BJ (cell line): ENCODE measurements around the gene ALPK1. TPM values are rescaled to one million over a fixed set of nuclear protein-coding genes. Genes with fewer than 3 reads are reported as not detected.

Experiments used
- CTCF ChIA-PET: fragments of 350-600 bp; formaldehyde crosslinking; extraction: SDS; loops from one replicate; lab custom pipeline; 2021; ENCODE audit warnings: antibody characterized with exemption, inconsistent platforms; lab: Yijun Ruan, JAX
- POLR2A ChIA-PET: fragments of 300-600 bp; sonication (Branson Sonifier 250); formaldehyde crosslinking; extraction: SDS; loops from one replicate; lab custom pipeline; 2021; ENCODE audit warnings: antibody characterized with exemption; lab: Charles Lee
- DNase-seq: peaks from one replicate; pipeline ENCODE4 v3.0.0-alpha.2; 2011; ENCODE audit warnings: low read depth
- H3K27me3 ChIP-seq: 2 replicates; pipeline ENCODE4 v1.6.0; 2011; ENCODE audit warnings: low read length; ENCODE audit not compliant: control insufficient read depth, insufficient read depth
- H3K36me3 ChIP-seq: 2 replicates; pipeline ENCODE4 v1.5.1; 2011; ENCODE audit warnings: low read length; ENCODE audit not compliant: control insufficient read depth, insufficient read depth
- H3K4me3 ChIP-seq: 2 replicates; pipeline ENCODE4 v1.5.1; 2011; ENCODE audit warnings: low read depth, mild to moderate bottlenecking, control low read depth, low read length
- polyA plus RNA-seq: library from polyadenylated mRNA; depleted of rRNA; stranded (reverse); fragments of >200 nt; gene quantifications from 2 replicates; pipeline ENCODE4 v1.2.3, GENCODE V29; 2011
- TF ChIP-seq, protein P1 (sequence below): IDR thresholded peaks from 2 replicates; pipeline ENCODE4 v1.5.1; 2011; ENCODE audit warnings: low read depth, mild to moderate bottlenecking, control low read depth, inconsistent platforms, low read length, moderate library complexity; ENCODE audit not compliant: insufficient read depth

ALPK1 gene
- polyA plus RNA-seq, 1 experiment = 7.6 TPM

DNA sequence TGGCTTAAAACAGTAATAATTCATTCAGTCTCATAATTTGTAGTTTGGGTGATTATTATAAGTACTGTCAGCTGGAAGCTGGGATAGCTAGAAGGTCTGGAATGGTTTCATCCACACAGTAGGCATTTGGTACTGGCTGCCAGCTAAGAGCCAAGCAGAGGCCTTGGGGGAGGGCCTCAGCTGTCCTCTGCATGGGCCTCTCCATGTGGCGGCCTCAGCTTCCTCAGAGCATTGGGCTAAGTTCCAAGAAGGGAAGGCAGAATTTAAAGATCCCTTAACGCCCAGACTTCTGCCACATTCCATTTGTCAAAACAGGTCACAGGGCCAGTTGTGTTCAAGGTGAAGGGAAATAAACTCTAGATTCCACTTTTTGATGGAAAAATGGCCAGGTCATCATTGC lies 125.5 kb downstream of the ALPK1 start:
- TF ChIP-seq, protein P1, sequence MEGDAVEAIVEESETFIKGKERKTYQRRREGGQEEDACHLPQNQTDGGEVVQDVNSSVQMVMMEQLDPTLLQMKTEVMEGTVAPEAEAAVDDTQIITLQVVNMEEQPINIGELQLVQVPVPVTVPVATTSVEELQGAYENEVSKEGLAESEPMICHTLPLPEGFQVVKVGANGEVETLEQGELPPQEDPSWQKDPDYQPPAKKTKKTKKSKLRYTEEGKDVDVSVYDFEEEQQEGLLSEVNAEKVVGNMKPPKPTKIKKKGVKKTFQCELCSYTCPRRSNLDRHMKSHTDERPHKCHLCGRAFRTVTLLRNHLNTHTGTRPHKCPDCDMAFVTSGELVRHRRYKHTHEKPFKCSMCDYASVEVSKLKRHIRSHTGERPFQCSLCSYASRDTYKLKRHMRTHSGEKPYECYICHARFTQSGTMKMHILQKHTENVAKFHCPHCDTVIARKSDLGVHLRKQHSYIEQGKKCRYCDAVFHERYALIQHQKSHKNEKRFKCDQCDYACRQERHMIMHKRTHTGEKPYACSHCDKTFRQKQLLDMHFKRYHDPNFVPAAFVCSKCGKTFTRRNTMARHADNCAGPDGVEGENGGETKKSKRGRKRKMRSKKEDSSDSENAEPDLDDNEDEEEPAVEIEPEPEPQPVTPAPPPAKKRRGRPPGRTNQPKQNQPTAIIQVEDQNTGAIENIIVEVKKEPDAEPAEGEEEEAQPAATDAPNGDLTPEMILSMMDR = no peak
- POLR2A ChIA-PET = no interaction called here
- CTCF ChIA-PET = no interaction called here
- Histone ChIP-seq H3K27me3 (no peaks in the 10 kb centered on the region), H3K4me3 (no peak overlapping the region), H3K36me3 (no peaks in the 10 kb centered on the region)
- no peak for DNase-seq

DNA sequence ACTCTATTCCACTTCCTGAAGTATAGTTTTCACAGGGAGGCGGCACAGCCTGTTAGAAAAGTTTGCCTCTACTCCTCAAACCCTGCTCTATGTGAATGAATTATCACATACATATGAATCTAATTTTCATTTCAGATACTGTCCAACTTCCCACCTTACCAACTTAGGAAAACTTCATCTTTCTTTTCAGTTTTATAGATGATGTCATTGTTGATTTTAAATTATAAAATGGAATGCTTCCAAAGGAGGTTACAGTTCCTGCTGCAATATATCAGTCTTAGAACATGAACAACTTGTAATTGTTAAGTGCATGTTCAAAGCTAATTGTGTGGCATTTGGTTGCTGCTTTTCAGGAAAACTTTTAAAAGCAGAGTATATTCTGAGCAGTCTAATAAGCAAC lies 126.4 kb downstream of the ALPK1 start:
- Histone ChIP-seq H3K4me3 (no peak overlapping the region), H3K27me3 (no peaks in the 10 kb centered on the region), H3K36me3 (no peaks in the 10 kb centered on the region)
- TF ChIP-seq, protein P1 = no peak
- ChIA-PET POLR2A (no interaction called here), CTCF (no interaction called here)
- no peak for DNase-seq

DNA sequence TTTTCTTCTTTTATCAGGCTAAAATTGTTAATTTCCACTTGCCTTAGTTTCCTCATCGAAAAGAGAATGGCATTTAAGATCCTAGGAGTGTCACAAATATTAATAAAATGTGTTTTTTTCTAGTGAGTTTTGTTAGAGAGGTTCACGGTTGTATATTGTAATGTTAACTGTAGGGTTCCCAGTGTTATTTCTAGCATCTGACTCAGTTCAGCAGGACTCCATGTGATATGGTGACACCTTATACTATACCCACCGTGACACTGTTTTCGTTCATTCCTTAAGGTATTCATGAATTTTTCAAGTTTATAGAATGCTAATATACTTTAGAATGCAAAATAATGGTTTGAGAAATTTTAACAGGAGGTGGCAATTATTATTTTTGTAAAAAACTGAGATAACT lies 128.7 kb downstream of the ALPK1 start:
- no peaks in the 10 kb centered on the region for H3K27me3 ChIP-seq
- ChIA-PET POLR2A (no interaction called here), CTCF (no interaction called here)
- TF ChIP-seq, protein P1 = no peak
- H3K36me3 ChIP-seq = no peaks in the 10 kb centered on the region
- no peak for DNase-seq
- no peak overlapping the region for H3K4me3 ChIP-seq

DNA sequence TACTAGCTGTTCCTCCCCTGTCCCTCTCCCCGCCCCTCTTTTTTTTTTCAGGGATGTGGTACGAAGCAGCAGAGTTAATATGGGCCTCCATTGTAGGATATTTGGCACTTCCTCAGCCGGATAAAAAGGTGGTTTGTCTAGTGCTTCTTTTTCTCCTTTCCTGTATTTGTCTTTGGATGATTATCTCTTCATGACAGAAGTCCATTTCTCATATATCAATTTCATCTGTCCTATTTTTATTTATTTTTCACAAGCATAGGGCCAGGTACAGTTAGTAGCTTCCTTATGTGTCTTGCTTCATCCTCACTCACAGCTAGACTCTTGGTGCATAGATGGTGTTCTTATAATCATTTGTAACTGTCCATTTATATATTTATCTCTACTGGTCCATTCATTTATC lies 129.2 kb downstream of the ALPK1 start:
- Histone ChIP-seq H3K27me3 (no peaks in the 10 kb centered on the region), H3K4me3 (no peak overlapping the region), H3K36me3 (no peaks in the 10 kb centered on the region)
- POLR2A ChIA-PET = no interaction called here
- TF ChIP-seq, protein P1 = no peak
- CTCF ChIA-PET = interaction anchor here (0.8 kb wide), 1 partner anchor 26 kb away, joined by 3 read pairs; no protein-coding TSS in a partner anchor
- no peak for DNase-seq

DNA sequence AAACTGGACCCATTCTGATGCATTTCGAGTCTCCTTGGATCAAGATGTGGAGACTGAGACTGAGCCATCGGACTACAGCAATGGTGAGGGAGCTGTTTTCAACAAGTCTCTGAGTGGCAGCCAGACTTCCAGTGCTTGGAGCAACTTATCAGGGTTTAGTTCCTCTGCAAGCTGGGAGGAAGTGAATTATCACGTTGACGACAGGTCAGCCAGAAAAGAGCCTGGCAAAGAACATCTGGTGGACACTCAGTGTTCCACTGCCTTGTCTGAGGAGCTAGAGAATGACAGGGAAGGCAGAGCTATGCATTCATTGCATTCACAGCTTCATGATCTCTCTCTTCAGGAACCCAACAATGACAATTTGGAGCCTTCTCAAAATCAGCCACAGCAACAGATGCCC lies 134.0 kb downstream of the ALPK1 start:
- Histone ChIP-seq H3K36me3 (no peaks in the 10 kb centered on the region), H3K4me3 (no peak overlapping the region), H3K27me3 (no peaks in the 10 kb centered on the region)
- TF ChIP-seq, protein P1 = no peak
- POLR2A ChIA-PET = no interaction called here
- CTCF ChIA-PET = no interaction called here
- no peak for DNase-seq
